GM10248 (cell line): ENCODE measurements around the gene TBC1D4.

Experiments
- CTCF ChIA-PET: fragments of 300-600 bp; sonication (Branson Sonifier 250); formaldehyde crosslinking; extraction: SDS; loops from one replicate; lab custom pipeline; 2021; ENCODE audit warnings: antibody characterized with exemption; lab: Yijun Ruan, JAX
- POLR2A ChIA-PET: fragments of 350-650 bp; sonication (Branson Sonifier 250); formaldehyde crosslinking; extraction: SDS; loops from one replicate; lab custom pipeline; 2020; ENCODE audit warnings: antibody characterized with exemption; lab: Yijun Ruan, JAX
- DNase-seq: peaks from one replicate; pipeline ENCODE4 v3.0.0; 2012; ENCODE audit errors: extremely low spot score
- CTCF ChIP-seq: IDR thresholded peaks from 2 replicates; pipeline ENCODE4 v1.5.1; 2012; ENCODE audit warnings: mild to moderate bottlenecking, low read depth; ENCODE audit errors: extremely low read depth, missing control alignments, control extremely low read depth

The TBC1D4 gene

GRCh38 chr13:75384879-75385707 lies 96.9 kb downstream of the TBC1D4 start:
- TF ChIP-seq CTCF = no peak
- DNase-seq = no peak
- CTCF ChIA-PET = interaction anchor here (0.6 to 3.4 kb wide), 4 partner anchors 8 to 16 kb away, joined by 3 to 31 read pairs (median 16); no protein-coding TSS in a partner anchor
- POLR2A ChIA-PET = no interaction called here

- POLR2A ChIA-PET = no interaction called here
- no peak for DNase-seq
- CTCF ChIA-PET = interaction anchor here (1.4 to 3.4 kb wide), 2 partner anchors 10 to 26 kb away, joined by 3 to 31 read pairs; no protein-coding TSS in a partner anchor
- no peak for TF ChIP-seq CTCF
Measured at GRCh38 chr13:75383064-75383715, 98.8 kb downstream of the TBC1D4 start.

- TF ChIP-seq CTCF = no peak
- ChIA-PET POLR2A (no interaction called here), CTCF (interaction anchor here (0.9 to 9.1 kb wide), 6 partner anchors 8 to 104 kb away, joined by 3 to 75 read pairs (median 5); partner anchors contain the start of gene TBC1D4)
- no peak for DNase-seq
Measured at GRCh38 chr13:75378301-75378700, 103.7 kb downstream of the TBC1D4 start.

GRCh38 chr13:75376792-75377402 lies 105.1 kb downstream of the TBC1D4 start:
- ChIA-PET CTCF (interaction anchor here (0.9 to 9.1 kb wide), 4 partner anchors 8 to 103 kb away, joined by 3 to 75 read pairs (median 26); no protein-coding TSS in a partner anchor), POLR2A (no interaction called here)
- DNase-seq = no peak
- TF ChIP-seq CTCF = no peak

GRCh38 chr13:75375329-75375728 lies 106.6 kb downstream of the TBC1D4 start:
- no peak for TF ChIP-seq CTCF
- ChIA-PET POLR2A (interaction anchor here (0.6 kb wide), 1 partner anchor 273 kb away, joined by 3 read pairs; no protein-coding TSS in a partner anchor), CTCF (interaction anchor here (0.8 to 9.1 kb wide), 9 partner anchors 8 to 172 kb away, joined by 3 to 75 read pairs (median 14); partner anchors contain the start of gene TBC1D4)
- DNase-seq = no peak

- TF ChIP-seq CTCF = no peak
- DNase-seq = no peak
- ChIA-PET CTCF (interaction anchor here (0.7 to 9.1 kb wide), 16 partner anchors 9 to 322 kb away, joined by 3 to 75 read pairs (median 6); partner anchors contain the start of gene TBC1D4), POLR2A (no interaction called here)
Measured at GRCh38 chr13:75373988-75374387, 108.0 kb downstream of the TBC1D4 start.
